HUES6 (cell line): ENCODE results near the gene CDC14B.
"Not testable (repeated sequence)": the region's sequence is repeated elsewhere in the genome, so short reads cannot be mapped to it uniquely, and the experiment has no call there.

ENCODE experiments used
- H3K27ac ChIP-seq: 2 replicates; pipeline ENCODE4 v1.7.0; 2013; ENCODE audit warnings: low read depth, mild to moderate bottlenecking, low read length, inconsistent platforms
- H3K27me3 ChIP-seq: 2 replicates; pipeline ENCODE4 v1.6.1; 2013; ENCODE audit warnings: low read length; ENCODE audit not compliant: control insufficient read depth, insufficient read depth
- H3K36me3 ChIP-seq: 2 replicates; pipeline ENCODE4 v1.6.1; 2013; ENCODE audit warnings: low read length; ENCODE audit not compliant: control insufficient read depth, insufficient read depth
- H3K4me1 ChIP-seq: 2 replicates; pipeline ENCODE4 v1.6.1; 2013; ENCODE audit warnings: low read length; ENCODE audit not compliant: control insufficient read depth, insufficient read depth
- H3K4me3 ChIP-seq: 2 replicates; pipeline ENCODE4 v1.5.1; 2013; ENCODE audit warnings: low read depth, low read length
- H3K9ac ChIP-seq: one replicate; pipeline ENCODE4 v1.6.1; 2013; ENCODE audit warnings: mild to moderate bottlenecking, low read length
- H3K9me3 ChIP-seq: 2 replicates; pipeline ENCODE4 v1.6.1; 2013; ENCODE audit warnings: low read depth, low read length; ENCODE audit not compliant: control insufficient read depth, insufficient read depth

The CDC14B gene

GRCh38 chr9:96654450-96655197 lies 35.0 kb upstream of the CDC14B start:
- Histone ChIP-seq H3K4me3 (peak overlapping the region; percentile 96), H3K27ac (no peak overlapping the region; the same call in 1 of the 2 replicates), H3K9me3 (no peaks in the 10 kb centered on the region), H3K27me3 (no peaks in the 10 kb centered on the region), H3K4me1 (0 out of 2 replicates have a peak, but pooled peaks cover 3% of the 10 kb centered on the region), H3K36me3 (peaks cover 3% of the 10 kb centered on the region; the same call in 1 of the 2 replicates), H3K9ac (peak overlapping the region; percentile 76)

- Histone ChIP-seq H3K36me3 (peaks cover 3% of the 10 kb centered on the region; the same call in 1 of the 2 replicates), H3K27me3 (no peaks in the 10 kb centered on the region)
These were observed 32.0 kb upstream of the CDC14B start for GRCh38 chr9:96651626-96652025.

GRCh38 chr9:96649620-96650324 lies 30.1 kb upstream of the CDC14B start:
- no peaks in the 10 kb centered on the region for H3K9me3 ChIP-seq
- no peak overlapping the region for H3K4me3 ChIP-seq
- no peak overlapping the region for H3K9ac ChIP-seq
- no peak overlapping the region for H3K27ac ChIP-seq
- no peaks in the 10 kb centered on the region for H3K4me1 ChIP-seq
- peaks cover 12% of the 10 kb centered on the region; the same call in 1 of the 2 replicates for H3K36me3 ChIP-seq
- no peaks in the 10 kb centered on the region for H3K27me3 ChIP-seq

More at GRCh38 chr9:96651626-96652025, 32.0 kb upstream of the CDC14B start:
- Histone ChIP-seq H3K9ac (no peak overlapping the region), H3K4me1 (0 out of 2 replicates have a peak, but pooled peaks cover 3% of the 10 kb centered on the region), H3K4me3 (no peak overlapping the region), H3K27ac (no peak overlapping the region), H3K9me3 (no peaks in the 10 kb centered on the region)

DNA sequence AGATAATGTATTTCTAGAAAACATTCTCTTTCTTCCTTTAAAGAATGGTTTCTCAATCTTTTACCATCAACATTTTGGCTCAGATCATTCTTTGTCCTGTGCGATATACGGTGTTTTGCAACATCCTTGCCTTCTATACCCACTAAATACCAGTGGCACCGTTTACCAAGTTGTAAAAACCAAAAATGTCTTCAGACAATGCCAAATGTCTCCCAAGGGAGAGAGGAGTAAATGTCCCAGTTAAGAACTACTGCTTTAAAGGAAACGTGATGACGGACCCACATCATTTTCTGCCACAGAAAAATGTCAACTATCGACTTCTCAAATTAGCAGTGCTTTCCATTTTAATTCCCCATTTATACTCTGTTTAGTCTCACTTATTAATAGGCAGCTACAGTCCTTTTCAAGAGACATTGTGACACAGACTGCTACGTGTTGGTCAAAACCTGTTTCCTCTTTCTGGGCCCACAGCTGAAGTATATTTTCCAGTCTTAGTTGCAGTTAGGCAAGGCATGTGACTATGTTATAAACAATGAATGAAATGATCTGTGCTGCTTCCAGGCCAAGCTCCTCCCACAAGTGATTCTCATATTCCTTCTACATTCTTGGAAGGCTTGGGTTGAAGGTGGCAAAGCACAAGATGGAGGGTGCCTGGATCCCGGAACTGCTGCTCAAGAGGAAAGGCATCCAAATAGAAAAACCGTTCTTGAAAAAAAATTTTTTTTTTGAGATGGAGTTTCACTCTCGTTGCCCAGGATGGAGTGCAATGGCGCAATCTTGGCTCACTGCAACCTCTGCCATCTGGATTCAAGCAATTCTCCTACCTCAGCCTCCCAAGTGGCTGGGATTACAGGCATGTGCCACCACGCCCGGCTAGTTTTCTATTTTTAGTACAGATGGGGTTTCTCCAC lies 26.7 kb upstream of the CDC14B start:
- Histone ChIP-seq H3K9me3 (no peaks in the 10 kb centered on the region), H3K9ac (no peak overlapping the region), H3K27me3 (no peaks in the 10 kb centered on the region), H3K36me3 (peaks cover 17% of the 10 kb centered on the region; the same call in 1 of the 2 replicates), H3K4me1 (no peaks in the 10 kb centered on the region), H3K4me3 (no peak overlapping the region), H3K27ac (no peak overlapping the region)

- Histone ChIP-seq H3K36me3 (peaks cover 14% of the 10 kb centered on the region; the same call in 1 of the 2 replicates), H3K4me3 (no peak overlapping the region), H3K27ac (no peak overlapping the region), H3K27me3 (no peaks in the 10 kb centered on the region), H3K9me3 (no peaks in the 10 kb centered on the region), H3K4me1 (no peaks in the 10 kb centered on the region), H3K9ac (no peak overlapping the region)
These were observed 24.5 kb upstream of the CDC14B start for GRCh38 chr9:96644137-96644536.

DNA sequence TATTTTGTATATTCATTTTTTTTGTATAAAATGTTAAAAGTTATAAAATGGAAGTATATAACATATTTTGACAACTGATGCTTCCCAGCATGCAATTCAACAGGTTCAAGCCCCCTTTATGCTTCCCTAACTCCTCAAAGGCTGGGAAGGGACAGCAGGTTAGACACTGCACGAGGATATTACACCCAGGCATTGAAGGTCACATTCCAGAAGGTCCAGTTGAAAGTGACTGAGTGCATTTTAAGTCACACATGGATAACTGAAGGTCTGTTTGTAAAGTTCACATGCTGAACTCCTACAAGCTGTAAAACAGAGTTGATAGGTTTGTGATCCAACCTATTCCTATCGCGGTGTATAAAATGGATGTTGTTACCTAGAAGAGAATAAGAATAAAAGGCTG lies 21.9 kb upstream of the CDC14B start:
- H3K9me3 ChIP-seq: no peaks in the 10 kb centered on the region
- H3K9ac ChIP-seq: no peak overlapping the region
- no peak overlapping the region for H3K4me3 ChIP-seq

GRCh38 chr9:96638606-96639364 lies 19.1 kb upstream of the CDC14B start:
- Histone ChIP-seq H3K4me3 (no peak overlapping the region), H3K4me1 (no peaks in the 10 kb centered on the region), H3K9me3 (no peaks in the 10 kb centered on the region), H3K27ac (no peak overlapping the region), H3K9ac (no peak overlapping the region), H3K36me3 (0 out of 2 replicates have a peak, but pooled peaks cover 2% of the 10 kb centered on the region), H3K27me3 (no peaks in the 10 kb centered on the region)

More for the DNA sequence above, 21.9 kb upstream of the CDC14B start:
- H3K36me3 ChIP-seq: peaks cover 14% of the 10 kb centered on the region; the same call in 1 of the 2 replicates
- no peaks in the 10 kb centered on the region for H3K27me3 ChIP-seq
- H3K4me1 ChIP-seq: no peaks in the 10 kb centered on the region
- H3K27ac ChIP-seq: no peak overlapping the region

DNA sequence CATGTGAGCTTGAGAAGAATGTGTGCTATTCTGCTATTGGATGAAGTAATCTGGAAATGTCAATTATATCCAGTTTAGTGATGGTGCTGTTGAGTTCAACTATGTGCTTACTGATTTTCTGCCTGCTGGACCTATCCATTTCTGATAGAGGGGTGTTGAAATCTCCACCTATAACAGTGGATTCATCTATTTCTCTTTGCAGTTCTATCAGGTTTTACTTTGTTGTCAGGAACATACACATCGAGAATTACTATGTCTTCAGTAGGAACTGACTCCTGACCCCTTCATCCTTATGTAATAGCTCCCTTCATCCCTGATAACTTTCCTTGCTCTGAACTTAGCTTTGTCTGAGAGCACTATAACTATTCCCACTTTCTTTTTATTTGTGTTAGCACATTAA lies 16.7 kb upstream of the CDC14B start:
- Histone ChIP-seq H3K9ac (no peak overlapping the region), H3K4me1 (no peaks in the 10 kb centered on the region), H3K27ac (no peak overlapping the region), H3K27me3 (no peaks in the 10 kb centered on the region), H3K4me3 (no peak overlapping the region), H3K36me3 (no peaks in the 10 kb centered on the region), H3K9me3 (no peaks in the 10 kb centered on the region)

DNA sequence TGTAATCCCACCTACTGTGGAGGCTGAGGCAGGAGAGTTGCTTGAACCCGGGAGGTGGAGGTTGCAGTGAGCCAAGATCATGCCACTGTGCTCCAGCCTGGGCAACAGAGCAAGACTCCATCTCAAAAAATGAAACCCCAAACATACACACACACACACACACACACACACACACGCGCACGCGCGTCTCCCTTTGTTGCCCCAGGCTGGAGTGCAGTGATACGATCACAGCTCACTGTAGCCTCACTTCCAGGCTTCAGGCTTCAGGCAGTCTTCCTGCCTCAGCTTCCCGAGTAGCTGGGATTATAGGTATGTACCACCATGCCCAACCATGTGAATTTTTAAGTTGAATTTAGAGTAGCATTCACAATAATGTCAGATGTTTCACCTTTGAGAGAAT lies 13.9 kb upstream of the CDC14B start:
- not testable (repeated sequence) for H3K9me3 ChIP-seq, H3K36me3 ChIP-seq, H3K4me3 ChIP-seq, H3K4me1 ChIP-seq, H3K27ac ChIP-seq, H3K27me3 ChIP-seq, H3K9ac ChIP-seq

DNA sequence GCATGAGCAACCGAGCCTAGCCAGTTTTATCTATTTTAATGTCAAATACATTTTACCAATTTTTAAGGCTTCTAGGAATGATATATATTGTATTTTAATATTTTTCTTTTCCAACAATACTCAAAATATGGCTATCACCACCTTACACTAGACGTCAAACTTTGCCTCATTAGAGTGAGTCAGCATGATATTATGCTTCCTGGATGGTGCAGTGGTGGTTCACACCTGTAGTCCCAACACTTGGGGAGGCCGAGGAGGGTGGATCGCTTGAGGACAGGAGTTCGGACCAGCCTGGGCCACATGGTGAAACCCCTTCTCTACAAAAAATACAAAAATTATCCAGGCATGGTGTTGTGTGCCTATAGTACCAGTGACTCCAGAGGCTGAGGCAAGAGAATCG lies 7.3 kb upstream of the CDC14B start:
- no peak overlapping the region for H3K9ac ChIP-seq
- no peak overlapping the region for H3K27ac ChIP-seq
- H3K9me3 ChIP-seq: no peaks in the 10 kb centered on the region
- no peaks in the 10 kb centered on the region for H3K27me3 ChIP-seq
- H3K36me3 ChIP-seq: no peaks in the 10 kb centered on the region
- H3K4me1 ChIP-seq: no peaks in the 10 kb centered on the region
- no peak overlapping the region for H3K4me3 ChIP-seq
